T-cell (primary cell): ENCODE data around the gene PGM2. TPM values are rescaled to one million over a fixed set of nuclear protein-coding genes. Genes with fewer than 3 reads are reported as not detected.
A peak's percentile ranks its signal among the peaks of the same experiment; 100 is the strongest.
"Not testable (repeated sequence)": the region's sequence is repeated elsewhere in the genome, so short reads cannot be mapped to it uniquely, and the experiment has no call there.

Source experiments
- ATAC-seq, 4 experiments: fragments of 200-7000 bp in 3 of 4; fragments of 150-1000 bp in 1 of 4; cut with Tn5 transposase; replicated peaks in 1 of 4; 1 replicate in 3 of 4; 2 replicates in 1 of 4; pipeline ENCODE4 v1.10.0; 2021; ENCODE audit warnings: moderate library complexity in 3 of 4, mild to moderate bottlenecking in 2 of 4, moderate number of reproducible peaks in 1 of 4
- CTCF ChIA-PET, 2 donors: fragments of 300-600 bp; sonication (Branson Sonifier 250); formaldehyde crosslinking; loops; one replicate each; lab custom pipeline; 2022; ENCODE audit warnings: antibody characterized with exemption in 2 of 2; lab: Charles Lee
- POLR2A ChIA-PET, 2 donors: fragments of 300-600 bp; sonication (Branson Sonifier 250); formaldehyde crosslinking; loops; one replicate each; lab custom pipeline; 2022; ENCODE audit warnings: antibody characterized with exemption in 2 of 2; lab: Charles Lee
- DNase-seq, 35 experiments: peaks; one replicate each; pipeline versions ENCODE4 v3.0.0 to v3.0.0-alpha.2; 2013 to 2023
- H3K27ac ChIP-seq: one replicate; pipeline ENCODE4 v1.5.1; 2013; ENCODE audit warnings: low read length
- H3K27me3 ChIP-seq, 2 experiments: replicated peaks in 1 of 2; 1 replicate in 1 of 2; 2 replicates in 1 of 2; pipeline versions ENCODE4 v1.6.1 to v1.7.0; 2013; ENCODE audit warnings: low read length in 1 of 2, mixed read lengths in 1 of 2; ENCODE audit not compliant: control insufficient read depth in 2 of 2, insufficient read depth in 2 of 2; ENCODE audit errors: extremely low read depth in 1 of 2
- H3K36me3 ChIP-seq, 2 donors: 1 replicate in 1 of 2; 2 replicates in 1 of 2; pipeline versions ENCODE4 v1.6.1 to v1.7.0; 2013; ENCODE audit warnings: low read length in 1 of 2; ENCODE audit not compliant: control insufficient read depth in 2 of 2, insufficient read depth in 1 of 2; ENCODE audit errors: extremely low read depth in 1 of 2
- H3K4me1 ChIP-seq, 2 experiments: 1 replicate in 1 of 2; 2 replicates in 1 of 2; pipeline versions ENCODE4 v1.6.1 to v1.7.0; 2013; ENCODE audit warnings: low read length in 2 of 2, mixed read lengths in 1 of 2; ENCODE audit not compliant: insufficient read depth in 2 of 2, control insufficient read depth in 1 of 2; ENCODE audit errors: extremely low read depth in 1 of 2
- H3K4me3 ChIP-seq, 2 donors: 1 replicate in 1 of 2; 2 replicates in 1 of 2; pipeline versions ENCODE4 v1.5.1 to v1.7.0; 2013; ENCODE audit warnings: mild to moderate bottlenecking in 2 of 2, low read length in 1 of 2, moderate library complexity in 1 of 2; ENCODE audit not compliant: control insufficient read depth in 1 of 2; ENCODE audit errors: extremely low read depth in 1 of 2
- H3K9me3 ChIP-seq: 2 replicates; pipeline ENCODE4 v1.7.0; 2013
- H3K27ac Mint-ChIP-seq, 2 donors: one replicate each; pipeline ENCODE4 v1.8.0; 2020 to 2021; ENCODE audit warnings: mild to moderate bottlenecking in 2 of 2, mixed read lengths in 2 of 2
- H3K27me3 Mint-ChIP-seq, 2 donors: one replicate each; pipeline ENCODE4 v1.8.0; 2021 to 2022; ENCODE audit warnings: mixed read lengths in 2 of 2
- H3K36me3 Mint-ChIP-seq: one replicate; pipeline ENCODE4 v1.8.0; 2021; ENCODE audit warnings: mixed read lengths
- H3K4me1 Mint-ChIP-seq, 3 donors: one replicate each; pipeline ENCODE4 v1.8.0; 2020 to 2022; ENCODE audit warnings: mixed read lengths in 3 of 3, mild to moderate bottlenecking in 1 of 3
- H3K4me3 Mint-ChIP-seq, 3 donors: one replicate each; pipeline ENCODE4 v1.8.0; 2020 to 2022; ENCODE audit warnings: mild to moderate bottlenecking in 3 of 3, mixed read lengths in 3 of 3, moderate library complexity in 3 of 3
- H3K9me3 Mint-ChIP-seq, 3 donors: one replicate each; pipeline ENCODE4 v1.8.0; 2020 to 2022; ENCODE audit warnings: mixed read lengths in 3 of 3
- WGBS: methylation state at CpG from one replicate; pipeline ENCODE4 v1.1.5; 2013; ENCODE audit warnings: missing lambda C conversion rate; ENCODE audit not compliant: insufficient coverage; 5-methylcytosine and 5-hydroxymethylcytosine counted together
- total RNA-seq, 35 experiments: library from RNA in 6 of 35; stranded (reverse) in 6 of 35; fragments of 120-200 nt in 1 of 35; gene quantifications; one replicate each; pipeline versions ENCODE4 v1.2.1 to v1.2.4 and lab custom pipeline; 2013 to 2026

The PGM2 gene
- total RNA-seq (10 to 100 TPM; 13.8 to 18.2 (median 16.6) TPM), total RNA-seq (lab: John Stamatoyannopoulos, UW) (20.8 to 114 (median 28.3) reads per million in 29 experiments)
- 25.6 TPM for total RNA-seq (2013)

- peak within 1 kb of the TSS; percentile 85 to 89 for H3K4me3 ChIP-seq
- H3K4me1 Mint-ChIP-seq, result peaks cover 42 to 47% (median 43%) of the 10 kb centered on the region in 3 donors
- peaks cover 19% of the 10 kb centered on the region for H3K36me3 Mint-ChIP-seq
- peak within 1 kb of the TSS; percentile 83 to 97 for H3K27ac Mint-ChIP-seq
- under 1% methylated on average over 57 of the region's 57 CpGs for WGBS
- peaks cover 11 to 16% of the 10 kb centered on the region in 2 experiments for H3K4me1 ChIP-seq
- H3K27me3 ChIP-seq, result no peaks in the 10 kb centered on the region
- H3K9me3 ChIP-seq, result no peaks in the 10 kb centered on the region
- no peaks in the 10 kb centered on the region for H3K9me3 Mint-ChIP-seq
- H3K27me3 Mint-ChIP-seq, result no peaks in the 10 kb centered on the region
- peak within 1 kb of the TSS; percentile 95 to 97 (median 95) for H3K4me3 Mint-ChIP-seq
- POLR2A ChIA-PET, result interaction anchor here in 1 of 2 donors (0.5 to 1.3 kb wide), 5 partner anchors 14 to 1632 kb away, joined by 3 to 8 read pairs (median 3); partner anchors contain the start of genes LIAS and RPL9
- H3K27ac ChIP-seq, result peak within 1 kb of the TSS; percentile 60
- peaks cover 3 to 14% of the 10 kb centered on the region in 2 donors for H3K36me3 ChIP-seq
- DNase-seq (peak; percentile 77 to 93 (median 88)), ATAC-seq (peak; percentile 99 to 100 (median 99))
- CTCF ChIA-PET, result interaction anchor here (0.7 to 1.5 kb wide), 6 partner anchors 16 to 203 kb away, joined by 3 to 10 read pairs (median 4); partner anchors contain the start of gene RELL1 (in 1 of the 2)
Measured at GRCh38 chr4:37826295-37827029, at the start of gene PGM2. TSS of gene PGM2 (plus strand) at chr4:37826686. CDS start at chr4:37826733, 47 bp downstream.

- CTCF ChIA-PET, result no interaction called here
- no peaks in the 10 kb centered on the region for H3K36me3 ChIP-seq
- ATAC-seq (no peak), DNase-seq (peak in 1 of 35 experiments; percentile 4)
- H3K27me3 ChIP-seq, result no peaks in the 10 kb centered on the region
- Mint-ChIP-seq H3K4me1 (peaks cover 24 to 28% (median 26%) of the 10 kb centered on the region in 3 donors), H3K36me3 (no peaks in the 10 kb centered on the region), H3K27me3 (no peaks in the 10 kb centered on the region), H3K9me3 (peaks cover 0 to 3% (median 0%) of the 10 kb centered on the region in 3 donors), H3K4me3 (peak overlapping the region in 1 of 3 donors; percentile 73), H3K27ac (peak overlapping the region; percentile 94 to 97)
- H3K27ac ChIP-seq, result peak overlapping the region; percentile 48
- no peak overlapping the region for H3K4me3 ChIP-seq
- POLR2A ChIA-PET, result interaction anchor here in 1 of 2 donors (0.6 kb wide), 1 partner anchor 127 kb away, joined by 4 read pairs; no protein-coding TSS in a partner anchor
- peaks cover 18 to 22% of the 10 kb centered on the region in 2 experiments for H3K4me1 ChIP-seq
- no peaks in the 10 kb centered on the region for H3K9me3 ChIP-seq
Measured at GRCh38 chr4:37779896-37780295, 46.6 kb upstream of the PGM2 start.

- ATAC-seq (peak; percentile 97 to 100 (median 99)), DNase-seq (peak; percentile 40 to 86 (median 68))
- ChIA-PET POLR2A (interaction anchor here in 1 of 2 donors (0.6 kb wide), 1 partner anchor 223 kb away, joined by 3 read pairs; no protein-coding TSS in a partner anchor), CTCF (interaction anchor here in 1 of 2 donors (0.7 kb wide), 1 partner anchor 257 kb away, joined by 4 read pairs; no protein-coding TSS in a partner anchor)
- Histone ChIP-seq H3K9me3 (no peaks in the 10 kb centered on the region), H3K27ac (peak overlapping the region; percentile 48), H3K27me3 (no peaks in the 10 kb centered on the region), H3K4me3 (no peak overlapping the region), H3K36me3 (no peaks in the 10 kb centered on the region), H3K4me1 (peaks cover 18 to 22% of the 10 kb centered on the region in 2 experiments)
- no peaks in the 10 kb centered on the region for H3K36me3 Mint-ChIP-seq
- H3K27ac Mint-ChIP-seq, result peak overlapping the region; percentile 94 to 97
- peak overlapping the region in 1 of 3 donors; percentile 73 for H3K4me3 Mint-ChIP-seq
- 0% methylated on average over 1 of the region's 4 CpGs for WGBS
- no peaks in the 10 kb centered on the region for H3K27me3 Mint-ChIP-seq
- H3K9me3 Mint-ChIP-seq, result peaks cover 0 to 3% (median 0%) of the 10 kb centered on the region in 3 donors
- H3K4me1 Mint-ChIP-seq, result peaks cover 24 to 28% (median 26%) of the 10 kb centered on the region in 3 donors
Measured at GRCh38 chr4:37780444-37781130, 45.9 kb upstream of the PGM2 start.

GRCh38 chr4:37781131-37781455, 45.4 kb upstream of the PGM2 start:
- H3K27ac Mint-ChIP-seq, result peak overlapping the region; percentile 94 to 97
- H3K9me3 Mint-ChIP-seq, result peaks cover 0 to 3% (median 0%) of the 10 kb centered on the region in 3 donors
- CTCF ChIA-PET, result interaction anchor here in 1 of 2 donors (0.7 to 1.0 kb wide), 2 partner anchors 178 to 257 kb away, joined by 4 to 5 read pairs; no protein-coding TSS in a partner anchor
- Histone ChIP-seq H3K4me3 (no peak overlapping the region), H3K27me3 (no peaks in the 10 kb centered on the region), H3K36me3 (no peaks in the 10 kb centered on the region), H3K9me3 (no peaks in the 10 kb centered on the region), H3K4me1 (peaks cover 18 to 22% of the 10 kb centered on the region in 2 experiments), H3K27ac (peak overlapping the region; percentile 48)
- H3K4me1 Mint-ChIP-seq, result peaks cover 24 to 28% (median 26%) of the 10 kb centered on the region in 3 donors
- ATAC-seq (peak in 3 of 4 experiments; percentile 12 to 43 (median 22)), DNase-seq (no peak)
- H3K27me3 Mint-ChIP-seq, result no peaks in the 10 kb centered on the region
- peak overlapping the region in 1 of 3 donors; percentile 73 for H3K4me3 Mint-ChIP-seq
- H3K36me3 Mint-ChIP-seq, result no peaks in the 10 kb centered on the region
- WGBS, result no CpG with 5 or more reads among the region's 2 CpGs
- POLR2A ChIA-PET, result interaction anchor here in 1 of 2 donors (0.6 kb wide), 2 partner anchors 222 to 1572 kb away, joined by 3 read pairs; no protein-coding TSS in a partner anchor

GRCh38 chr4:37786267-37786666, 40.2 kb upstream of the PGM2 start:
- H3K27ac ChIP-seq, H3K4me1 ChIP-seq, CTCF ChIA-PET, H3K27me3 Mint-ChIP-seq, H3K36me3 Mint-ChIP-seq, H3K27ac Mint-ChIP-seq, H3K9me3 Mint-ChIP-seq, H3K27me3 ChIP-seq, H3K9me3 ChIP-seq, H3K36me3 ChIP-seq, H3K4me1 Mint-ChIP-seq, ATAC-seq, H3K4me3 Mint-ChIP-seq, DNase-seq, H3K4me3 ChIP-seq, POLR2A ChIA-PET: not testable (repeated sequence)
- WGBS, result no CpG with 5 or more reads among the region's 2 CpGs
